ENCODE measurements around the gene ANKDD1B. TPM values are rescaled to one million over a fixed set of nuclear protein-coding genes. Genes with fewer than 3 reads are reported as not detected.

ANKDD1B gene
- total and polyA plus RNA-seq, 12 donors = 0.28 to 4.5 (median 0.79) TPM; not detected in 2

DNA sequence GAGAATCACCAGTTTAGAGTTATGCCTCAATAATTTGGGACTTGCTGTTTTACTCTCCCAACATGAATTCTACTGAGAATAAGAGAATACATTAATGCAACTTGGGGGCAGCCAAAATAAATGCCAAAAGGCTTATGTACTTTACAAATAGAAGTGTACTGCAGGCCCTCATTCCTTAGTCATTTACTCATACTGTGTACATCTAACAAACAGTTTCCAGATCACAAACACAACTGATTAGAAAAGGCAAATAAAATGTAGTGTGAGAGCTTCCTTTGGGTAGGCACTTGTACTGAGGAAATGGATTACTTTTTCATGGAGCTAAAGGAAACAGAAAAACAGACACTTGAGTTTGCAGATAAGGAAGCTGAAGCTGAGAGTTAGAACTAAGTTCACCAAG lies 12.6 kb downstream of the ANKDD1B start:
- Histone ChIP-seq H3K27me3 (no peaks in the 10 kb centered on the region), H3K36me3 (replicated peaks in 1 of 2) (no peaks in the 10 kb centered on the region), H3K9me3 (replicated peaks in 1 of 3) (peaks cover 0 to 7% (median 0%) of the 10 kb centered on the region in 3 donors), H3K27ac (no peak overlapping the region), H3K4me1 (replicated peaks in 1 of 2) (peaks cover 0 to 11% of the 10 kb centered on the region in 2 donors), H3K4me3 (no peak overlapping the region)
- DNase-seq = no peak
- intact Hi-C loops (cut with DNase I) = no loop called here
- TF ChIP-seq, protein P1, sequence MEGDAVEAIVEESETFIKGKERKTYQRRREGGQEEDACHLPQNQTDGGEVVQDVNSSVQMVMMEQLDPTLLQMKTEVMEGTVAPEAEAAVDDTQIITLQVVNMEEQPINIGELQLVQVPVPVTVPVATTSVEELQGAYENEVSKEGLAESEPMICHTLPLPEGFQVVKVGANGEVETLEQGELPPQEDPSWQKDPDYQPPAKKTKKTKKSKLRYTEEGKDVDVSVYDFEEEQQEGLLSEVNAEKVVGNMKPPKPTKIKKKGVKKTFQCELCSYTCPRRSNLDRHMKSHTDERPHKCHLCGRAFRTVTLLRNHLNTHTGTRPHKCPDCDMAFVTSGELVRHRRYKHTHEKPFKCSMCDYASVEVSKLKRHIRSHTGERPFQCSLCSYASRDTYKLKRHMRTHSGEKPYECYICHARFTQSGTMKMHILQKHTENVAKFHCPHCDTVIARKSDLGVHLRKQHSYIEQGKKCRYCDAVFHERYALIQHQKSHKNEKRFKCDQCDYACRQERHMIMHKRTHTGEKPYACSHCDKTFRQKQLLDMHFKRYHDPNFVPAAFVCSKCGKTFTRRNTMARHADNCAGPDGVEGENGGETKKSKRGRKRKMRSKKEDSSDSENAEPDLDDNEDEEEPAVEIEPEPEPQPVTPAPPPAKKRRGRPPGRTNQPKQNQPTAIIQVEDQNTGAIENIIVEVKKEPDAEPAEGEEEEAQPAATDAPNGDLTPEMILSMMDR (IDR thresholded peaks at IDR 0.05) = no peak
- no peak for TF ChIP-seq POLR2A (IDR thresholded peaks at IDR 0.05)

DNA sequence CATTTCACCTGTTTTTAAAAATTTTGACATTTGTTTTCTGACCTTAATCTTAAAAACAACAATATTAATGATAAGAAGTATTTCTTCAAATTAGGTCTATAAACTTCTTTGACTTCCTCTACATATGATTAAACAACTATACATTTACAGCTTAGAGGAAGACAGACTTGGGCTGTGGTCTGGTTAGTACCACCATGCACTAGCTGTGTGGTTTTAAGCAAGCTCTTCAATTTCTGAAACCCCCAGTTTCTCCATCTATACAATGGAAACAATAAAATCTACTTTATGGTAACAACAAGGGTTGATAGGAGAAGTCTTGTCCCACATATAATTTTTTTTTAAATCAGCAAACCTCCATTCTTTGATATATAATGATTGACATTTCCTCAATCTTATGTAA lies 15.7 kb downstream of the ANKDD1B start:
- DNase-seq = no peak
- intact Hi-C loops (cut with DNase I) = no loop called here
- Histone ChIP-seq H3K4me1 (replicated peaks in 1 of 2) (no peaks in the 10 kb centered on the region), H3K27ac (no peak overlapping the region), H3K9me3 (replicated peaks in 1 of 3) (peaks cover 0 to 7% (median 0%) of the 10 kb centered on the region in 3 donors), H3K27me3 (no peaks in the 10 kb centered on the region), H3K36me3 (replicated peaks in 1 of 2) (no peaks in the 10 kb centered on the region), H3K4me3 (no peak overlapping the region)
- TF ChIP-seq, protein P1 (IDR thresholded peaks at IDR 0.05) = no peak
- no peak for TF ChIP-seq POLR2A (IDR thresholded peaks at IDR 0.05)

DNA sequence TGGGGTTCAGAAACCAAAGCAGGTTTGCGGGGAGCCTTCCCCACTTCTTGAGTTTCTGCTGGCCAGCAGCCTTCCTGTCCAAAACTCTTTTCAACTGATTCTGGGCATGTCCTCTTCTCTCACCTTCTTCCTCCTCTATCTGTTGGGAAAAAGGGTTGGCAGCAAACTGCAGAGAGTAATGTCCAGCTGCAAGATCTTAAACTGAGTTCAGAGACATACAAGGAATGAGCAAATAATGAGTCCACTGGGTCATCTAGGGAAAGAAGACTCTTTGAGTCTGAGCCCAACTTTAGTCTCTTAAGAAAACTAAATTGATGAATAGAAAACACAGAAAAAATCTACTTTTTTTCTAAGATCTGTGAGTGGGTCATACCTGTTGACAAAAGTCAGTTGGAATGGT lies 16.5 kb downstream of the ANKDD1B start:
- Histone ChIP-seq H3K36me3 (replicated peaks in 1 of 2) (no peaks in the 10 kb centered on the region), H3K4me3 (no peak overlapping the region), H3K9me3 (replicated peaks in 1 of 3) (peaks cover 0 to 7% (median 0%) of the 10 kb centered on the region in 3 donors), H3K27ac (no peak overlapping the region), H3K4me1 (replicated peaks in 1 of 2) (no peaks in the 10 kb centered on the region), H3K27me3 (no peaks in the 10 kb centered on the region)
- no peak for TF ChIP-seq POLR2A (IDR thresholded peaks at IDR 0.05)
- TF ChIP-seq, protein P1 (IDR thresholded peaks at IDR 0.05) = no peak
- WGBS, 4 donors = 94 to 100% (median 99%) methylated on average over 1 of the region's 1 CpG
- DNase-seq = no peak
- intact Hi-C loops (cut with DNase I) = no loop called here

DNA sequence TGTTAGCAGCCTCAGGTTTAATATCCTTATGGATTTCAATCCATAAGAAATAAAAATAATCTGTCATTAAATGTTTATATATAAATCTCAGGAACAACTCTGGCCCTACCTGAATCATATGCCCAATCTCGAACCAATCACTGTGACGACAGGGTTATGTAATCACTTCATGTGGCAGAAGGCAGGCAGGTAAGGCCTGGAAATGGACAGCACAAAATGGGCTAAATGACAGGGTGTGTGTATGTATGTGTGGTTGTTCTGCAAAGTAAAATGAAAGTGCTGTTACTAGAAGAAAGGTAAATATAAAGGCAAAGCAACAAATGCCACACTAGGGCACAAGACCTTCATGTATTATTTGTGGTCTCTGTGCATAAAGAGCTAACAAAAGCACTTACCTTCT lies 19.6 kb downstream of the ANKDD1B start:
- Histone ChIP-seq H3K27me3 (no peaks in the 10 kb centered on the region), H3K36me3 (replicated peaks in 1 of 2) (no peaks in the 10 kb centered on the region), H3K27ac (no peak overlapping the region), H3K4me3 (no peak overlapping the region), H3K4me1 (replicated peaks in 1 of 2) (no peaks in the 10 kb centered on the region), H3K9me3 (replicated peaks in 1 of 3) (no peaks in the 10 kb centered on the region)
- intact Hi-C loops (cut with DNase I) = no loop called here
- no peak for DNase-seq
- TF ChIP-seq, protein P1 (IDR thresholded peaks at IDR 0.05) = no peak
- 88 to 95% (median 92%) methylated on average over 2 of the region's 2 CpGs for WGBS, 4 donors

Measured in adrenal gland (tissue), 12 donors.